HG03135 (cell line): ENCODE results near the gene SPNS2.

Experiments used
- ATAC-seq: cut with Tn5 transposase; IDR thresholded peaks from one replicate; pipeline ENCODE4 v1.9.1; 2021; ENCODE audit warnings: mild to moderate bottlenecking, moderate library complexity; ENCODE audit not compliant: unreplicated experiment

The SPNS2 gene

GRCh38 chr17:4518901-4519300, 20.2 kb downstream of the SPNS2 start:
- no peak for ATAC-seq

GRCh38 chr17:4519361-4519788, 20.7 kb downstream of the SPNS2 start:
- ATAC-seq = no peak

GRCh38 chr17:4520060-4520893, 21.6 kb downstream of the SPNS2 start:
- no peak for ATAC-seq

GRCh38 chr17:4520894-4521600, 22.4 kb downstream of the SPNS2 start:
- ATAC-seq = no peak

- no peak for ATAC-seq
These were observed 24.0 kb downstream of the SPNS2 start for GRCh38 chr17:4522661-4523060.

- ATAC-seq = no peak
These were observed 25.3 kb downstream of the SPNS2 start for GRCh38 chr17:4523946-4524345.

GRCh38 chr17:4525691-4526397, 27.2 kb downstream of the SPNS2 start:
- no peak for ATAC-seq

GRCh38 chr17:4527134-4527533, 28.5 kb downstream of the SPNS2 start:
- ATAC-seq = no peak

- no peak for ATAC-seq
These were observed 29.0 kb downstream of the SPNS2 start for GRCh38 chr17:4527566-4528125.

- ATAC-seq = no peak
These were observed 31.0 kb downstream of the SPNS2 start for GRCh38 chr17:4529533-4530152.

GRCh38 chr17:4530799-4531730, 32.4 kb downstream of the SPNS2 start:
- no peak for ATAC-seq

- no peak for ATAC-seq
These were observed 33.5 kb downstream of the SPNS2 start for GRCh38 chr17:4531988-4532736.

- ATAC-seq = no peak
These were observed 34.3 kb downstream of the SPNS2 start for GRCh38 chr17:4532860-4533522.

GRCh38 chr17:4533523-4534504, 35.1 kb downstream of the SPNS2 start:
- ATAC-seq = no peak

- no peak for ATAC-seq
These were observed 35.8 kb downstream of the SPNS2 start for GRCh38 chr17:4534515-4534914.

GRCh38 chr17:4534928-4535666, 36.4 kb downstream of the SPNS2 start:
- ATAC-seq = no peak
